Trophoblast cell (in vitro differentiated cells and primary cell): ENCODE data around the gene RREB1.

Source experiments
- DNase-seq, 2 donors: peaks; one replicate each; pipeline ENCODE4 v3.0.0-alpha.2; 2016
- H2AFZ ChIP-seq: 2 replicates; pipeline ENCODE4 v1.6.1; 2013; ENCODE audit warnings: low read length, moderate library complexity, mild to moderate bottlenecking; ENCODE audit not compliant: insufficient read depth, poor library complexity
- H2AK5ac ChIP-seq: 2 replicates; pipeline ENCODE4 v1.6.1; 2013; ENCODE audit warnings: mild to moderate bottlenecking, low read length
- H2BK120ac ChIP-seq: 2 replicates; pipeline ENCODE4 v1.6.1; 2013; ENCODE audit warnings: low read length, mild to moderate bottlenecking, moderate library complexity; ENCODE audit not compliant: insufficient read depth, poor library complexity
- H2BK12ac ChIP-seq: 2 replicates; pipeline ENCODE4 v1.6.1; 2013; ENCODE audit warnings: mild to moderate bottlenecking, low read length, moderate library complexity
- H2BK5ac ChIP-seq: 2 replicates; pipeline ENCODE4 v1.6.1; 2013; ENCODE audit warnings: low read length, low read depth, moderate library complexity, mild to moderate bottlenecking; ENCODE audit not compliant: poor library complexity
- H3K14ac ChIP-seq: 2 replicates; pipeline ENCODE4 v1.6.1; 2013; ENCODE audit warnings: mild to moderate bottlenecking, low read length
- H3K18ac ChIP-seq: 2 replicates; pipeline ENCODE4 v1.6.1; 2013; ENCODE audit warnings: mild to moderate bottlenecking, low read length
- H3K23ac ChIP-seq: 2 replicates; pipeline ENCODE4 v1.6.1; 2013; ENCODE audit warnings: low read length
- H3K27ac ChIP-seq: 2 replicates; pipeline ENCODE4 v1.5.1; 2013; ENCODE audit warnings: low read depth, mild to moderate bottlenecking, inconsistent platforms, low read length, moderate library complexity
- H3K27me3 ChIP-seq: 2 replicates; pipeline ENCODE4 v1.6.1; 2013; ENCODE audit warnings: inconsistent platforms, mild to moderate bottlenecking, low read length, moderate library complexity; ENCODE audit not compliant: insufficient read depth
- H3K36me3 ChIP-seq, 2 experiments: 1 replicate in 1 of 2; 2 replicates in 1 of 2; pipeline ENCODE4 v1.6.1; 2013; ENCODE audit warnings: low read length in 2 of 2, mild to moderate bottlenecking in 2 of 2, moderate library complexity in 1 of 2; ENCODE audit not compliant: insufficient read depth in 2 of 2, control insufficient read depth in 1 of 2
- H3K4ac ChIP-seq: 2 replicates; pipeline ENCODE4 v1.6.1; 2013; ENCODE audit warnings: low read depth, mild to moderate bottlenecking, low read length, moderate library complexity
- H3K4me1 ChIP-seq, 2 experiments: 1 replicate in 1 of 2; 2 replicates in 1 of 2; pipeline ENCODE4 v1.6.1; 2013; ENCODE audit warnings: low read length in 2 of 2, mild to moderate bottlenecking in 2 of 2, moderate library complexity in 1 of 2; ENCODE audit not compliant: insufficient read depth in 2 of 2, control insufficient read depth in 1 of 2
- H3K4me2 ChIP-seq: 2 replicates; pipeline ENCODE4 v1.6.1; 2013; ENCODE audit warnings: inconsistent platforms, mild to moderate bottlenecking, low read length, moderate library complexity
- H3K4me3 ChIP-seq: 2 replicates; pipeline ENCODE4 v1.5.1; 2013; ENCODE audit warnings: mild to moderate bottlenecking, low read depth, low read length, inconsistent platforms
- H3K79me1 ChIP-seq: one replicate; pipeline ENCODE4 v1.6.1; 2013; ENCODE audit warnings: low read length
- H3K79me2 ChIP-seq: 2 replicates; pipeline ENCODE4 v1.6.1; 2013; ENCODE audit warnings: low read length, mild to moderate bottlenecking; ENCODE audit not compliant: control insufficient read depth, insufficient read depth, poor library complexity
- H3K9ac ChIP-seq: 2 replicates; pipeline ENCODE4 v1.6.1; 2013; ENCODE audit warnings: mild to moderate bottlenecking, low read length
- H3K9me3 ChIP-seq: 2 replicates; pipeline ENCODE4 v1.6.1; 2013; ENCODE audit warnings: low read depth, mild to moderate bottlenecking, control low read depth, inconsistent platforms, low read length; ENCODE audit not compliant: insufficient read depth
- H4K12ac ChIP-seq: 2 replicates; pipeline ENCODE4 v1.6.1; 2013; ENCODE audit warnings: low read depth, mild to moderate bottlenecking, low read length, moderate library complexity
- H4K8ac ChIP-seq: 2 replicates; pipeline ENCODE4 v1.6.1; 2013; ENCODE audit warnings: low read depth, mild to moderate bottlenecking, low read length, moderate library complexity
- H4K91ac ChIP-seq: one replicate; pipeline ENCODE4 v1.6.1; 2013; ENCODE audit warnings: low read depth, mild to moderate bottlenecking, low read length, moderate library complexity
- WGBS: extraction: QIAGEN DNeasy Blood & Tissue Kit; methylation state at CpG from one replicate; pipeline ENCODE4 v1.1.7; 2013; ENCODE audit warnings: missing lambda C conversion rate; ENCODE audit not compliant: insufficient read length, insufficient coverage; ENCODE audit errors: extremely low coverage; 5-methylcytosine and 5-hydroxymethylcytosine counted together

RREB1 gene

DNA sequence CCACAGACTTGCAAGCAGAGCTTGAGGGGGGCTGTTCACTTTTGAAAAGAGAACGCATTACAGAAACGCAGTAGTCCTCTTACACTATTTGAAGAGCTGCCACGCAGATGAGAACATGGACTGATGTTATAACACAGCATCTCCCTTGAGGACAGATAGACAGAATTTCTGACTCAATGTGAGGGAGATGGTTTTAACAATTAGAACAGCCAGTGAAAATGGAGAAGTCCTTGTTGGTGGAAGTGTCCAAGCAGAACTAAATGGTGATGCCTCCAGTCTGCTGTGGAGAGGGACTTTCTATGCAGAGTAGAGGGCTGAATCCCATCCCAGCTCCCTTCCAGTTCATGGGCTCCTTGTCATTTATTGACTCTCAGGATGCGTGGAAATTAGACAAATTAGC is 100.0 kb downstream of the RREB1 start:
- H3K4me1 ChIP-seq: peaks cover 6 to 12% of the 10 kb centered on the region in 2 experiments
- WGBS: no CpG with 5 or more reads among the region's 4 CpGs
- no peak overlapping the region for H3K9ac ChIP-seq
- no peak overlapping the region for H4K8ac ChIP-seq
- H3K4ac ChIP-seq: no peak overlapping the region
- H3K79me2 ChIP-seq: no peaks in the 10 kb centered on the region
- H3K18ac ChIP-seq: no peak overlapping the region
- no peaks in the 10 kb centered on the region for H3K79me1 ChIP-seq
- no peak overlapping the region for H2AK5ac ChIP-seq
- H2BK5ac ChIP-seq: no peak overlapping the region
- no peak overlapping the region for H4K91ac ChIP-seq
- no peak overlapping the region for H4K12ac ChIP-seq
- no peak overlapping the region for H3K4me2 ChIP-seq
- no peaks in the 10 kb centered on the region for H3K9me3 ChIP-seq
- H2BK12ac ChIP-seq: no peak overlapping the region
- no peak overlapping the region for H2BK120ac ChIP-seq
- H3K27ac ChIP-seq: no peak overlapping the region
- no peak overlapping the region for H3K14ac ChIP-seq
- no peaks in the 10 kb centered on the region for H3K27me3 ChIP-seq
- no peak overlapping the region for H3K23ac ChIP-seq
- no peak overlapping the region for H3K4me3 ChIP-seq
- H3K36me3 ChIP-seq: peaks cover 30 to 41% of the 10 kb centered on the region in 2 experiments
- no peak for DNase-seq
- no peak overlapping the region for H2AFZ ChIP-seq

DNA sequence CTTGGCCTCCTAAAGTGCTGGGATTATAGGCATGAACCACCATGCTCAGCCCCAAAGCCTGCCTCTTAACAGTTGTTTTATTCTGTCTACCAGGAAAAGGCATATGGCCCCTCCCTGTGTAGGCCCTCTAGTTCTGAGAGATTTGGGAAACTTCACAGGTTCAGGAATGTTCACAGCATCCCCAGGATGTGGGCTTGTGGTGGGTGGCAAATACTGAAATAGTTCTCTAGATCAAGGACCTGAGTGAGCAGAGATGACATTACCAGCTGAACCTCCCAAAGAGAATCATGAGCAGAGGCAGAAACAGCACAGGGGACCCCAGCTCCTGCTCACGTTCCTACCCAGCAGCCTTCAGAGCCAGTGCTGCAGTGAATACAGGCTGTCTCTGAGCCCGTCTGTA is 105.7 kb downstream of the RREB1 start:
- no peak overlapping the region for H4K91ac ChIP-seq
- no peak overlapping the region for H3K4me3 ChIP-seq
- no peak overlapping the region for H2BK120ac ChIP-seq
- no peak overlapping the region for H3K4ac ChIP-seq
- H2AFZ ChIP-seq: no peak overlapping the region
- no peak overlapping the region for H4K12ac ChIP-seq
- H4K8ac ChIP-seq: no peak overlapping the region
- H2BK5ac ChIP-seq: no peak overlapping the region
- no CpG with 5 or more reads among the region's 2 CpGs for WGBS
- H3K36me3 ChIP-seq: peaks cover 42 to 56% of the 10 kb centered on the region in 2 experiments
- H3K9me3 ChIP-seq: no peaks in the 10 kb centered on the region
- no peak overlapping the region for H3K4me2 ChIP-seq
- no peaks in the 10 kb centered on the region for H3K79me2 ChIP-seq
- no peak overlapping the region for H3K14ac ChIP-seq
- H3K18ac ChIP-seq: no peak overlapping the region
- H3K9ac ChIP-seq: no peak overlapping the region
- H3K27me3 ChIP-seq: no peaks in the 10 kb centered on the region
- no peak overlapping the region for H3K23ac ChIP-seq
- H2AK5ac ChIP-seq: no peak overlapping the region
- no peaks in the 10 kb centered on the region for H3K79me1 ChIP-seq
- no peak for DNase-seq
- H3K4me1 ChIP-seq: peaks cover 0 to 10% of the 10 kb centered on the region in 2 experiments
- H2BK12ac ChIP-seq: no peak overlapping the region
- H3K27ac ChIP-seq: no peak overlapping the region

GRCh38 chr6:7214468-7214867 is 106.7 kb downstream of the RREB1 start:
- no peak overlapping the region for H2BK120ac ChIP-seq
- no peaks in the 10 kb centered on the region for H3K79me2 ChIP-seq

DNA sequence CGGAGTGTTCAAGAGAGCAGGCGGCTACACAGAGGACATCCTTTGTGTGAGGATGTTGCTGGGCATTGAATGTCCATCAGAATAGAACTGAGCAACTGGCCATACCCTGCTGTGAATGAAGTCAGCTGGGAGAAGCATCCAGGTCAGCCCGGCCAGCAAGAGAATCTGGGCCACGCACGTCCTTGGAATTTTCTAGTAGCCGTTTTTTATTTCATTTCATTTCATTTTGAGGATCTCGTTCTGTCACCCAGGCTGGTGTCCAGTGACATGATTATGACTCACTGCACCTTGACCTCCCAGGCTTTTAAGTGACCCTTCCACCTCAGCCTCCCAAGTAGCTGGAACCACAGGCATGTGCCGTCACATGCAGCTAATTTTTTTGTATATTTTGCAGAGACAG is 107.4 kb downstream of the RREB1 start:
- Histone ChIP-seq H2BK12ac (no peak overlapping the region), H2AK5ac (no peak overlapping the region), H3K79me1 (no peaks in the 10 kb centered on the region), H4K8ac (no peak overlapping the region), H4K91ac (no peak overlapping the region), H2BK5ac (no peak overlapping the region), H3K27ac (no peak overlapping the region), H3K4me1 (peaks cover 0 to 12% of the 10 kb centered on the region in 2 experiments), H3K18ac (no peak overlapping the region), H2BK120ac (no peak overlapping the region), H3K23ac (no peak overlapping the region), H3K4ac (no peak overlapping the region), H3K4me2 (no peak overlapping the region), H2AFZ (no peak overlapping the region), H3K27me3 (no peaks in the 10 kb centered on the region), H3K79me2 (no peaks in the 10 kb centered on the region), H4K12ac (no peak overlapping the region), H3K4me3 (no peak overlapping the region), H3K9ac (no peak overlapping the region), H3K9me3 (no peaks in the 10 kb centered on the region), H3K14ac (no peak overlapping the region), H3K36me3 (peaks cover 49 to 61% of the 10 kb centered on the region in 2 experiments)
- peak in 1 of 2 donors; percentile 40 for DNase-seq
- no CpG with 5 or more reads among the region's 8 CpGs for WGBS

More at GRCh38 chr6:7214468-7214867, 106.7 kb downstream of the RREB1 start:
- H3K23ac ChIP-seq: no peak overlapping the region
- H2AK5ac ChIP-seq: no peak overlapping the region
- no peaks in the 10 kb centered on the region for H3K9me3 ChIP-seq
- H3K4me1 ChIP-seq: peaks cover 0 to 12% of the 10 kb centered on the region in 2 experiments
- no peak overlapping the region for H4K12ac ChIP-seq
- H3K4ac ChIP-seq: no peak overlapping the region
- H3K27me3 ChIP-seq: no peaks in the 10 kb centered on the region
- no peak overlapping the region for H4K91ac ChIP-seq
- H2BK12ac ChIP-seq: no peak overlapping the region
- H2AFZ ChIP-seq: no peak overlapping the region
- H3K4me2 ChIP-seq: no peak overlapping the region
- no peak overlapping the region for H3K27ac ChIP-seq
- no CpG with 5 or more reads among the region's 5 CpGs for WGBS
- no peak overlapping the region for H3K9ac ChIP-seq
- H3K14ac ChIP-seq: no peak overlapping the region
- H4K8ac ChIP-seq: no peak overlapping the region
- H3K79me1 ChIP-seq: no peaks in the 10 kb centered on the region
- H3K18ac ChIP-seq: no peak overlapping the region
- no peak overlapping the region for H2BK5ac ChIP-seq
- no peak for DNase-seq
- peaks cover 44 to 54% of the 10 kb centered on the region in 2 experiments for H3K36me3 ChIP-seq
- H3K4me3 ChIP-seq: no peak overlapping the region
